Gastrocnemius medialis (tissue), 4 donors: ENCODE measurements around the gene RNF4.

Experiments
- POLR2A ChIP-seq, 2 donors: fragments of 450-650 bp; IDR thresholded peaks; one replicate each; pipeline ENCODE4 v1.6.1; 2017; ENCODE audit warnings: antibody characterized with exemption in 2 of 2, mild to moderate bottlenecking in 2 of 2, moderate library complexity in 2 of 2
- TF ChIP-seq, protein P1 (sequence below), 5 experiments: fragments of 450-650 bp in 3 of 5; fragments of 200-600 bp in 2 of 5; sonication (generic) in 2 of 5; IDR thresholded peaks in 4 of 5; conservative IDR thresholded peaks in 1 of 5; 1 replicate in 4 of 5; 2 replicates in 1 of 5; pipeline ENCODE4 v1.5.1; 2016 to 2019; ENCODE audit warnings: antibody characterized with exemption in 5 of 5, mild to moderate bottlenecking in 3 of 5, moderate library complexity in 3 of 5

GRCh38 chr4:2480649-2481048 lies 11.7 kb downstream of the RNF4 start:
- TF ChIP-seq, protein P1, sequence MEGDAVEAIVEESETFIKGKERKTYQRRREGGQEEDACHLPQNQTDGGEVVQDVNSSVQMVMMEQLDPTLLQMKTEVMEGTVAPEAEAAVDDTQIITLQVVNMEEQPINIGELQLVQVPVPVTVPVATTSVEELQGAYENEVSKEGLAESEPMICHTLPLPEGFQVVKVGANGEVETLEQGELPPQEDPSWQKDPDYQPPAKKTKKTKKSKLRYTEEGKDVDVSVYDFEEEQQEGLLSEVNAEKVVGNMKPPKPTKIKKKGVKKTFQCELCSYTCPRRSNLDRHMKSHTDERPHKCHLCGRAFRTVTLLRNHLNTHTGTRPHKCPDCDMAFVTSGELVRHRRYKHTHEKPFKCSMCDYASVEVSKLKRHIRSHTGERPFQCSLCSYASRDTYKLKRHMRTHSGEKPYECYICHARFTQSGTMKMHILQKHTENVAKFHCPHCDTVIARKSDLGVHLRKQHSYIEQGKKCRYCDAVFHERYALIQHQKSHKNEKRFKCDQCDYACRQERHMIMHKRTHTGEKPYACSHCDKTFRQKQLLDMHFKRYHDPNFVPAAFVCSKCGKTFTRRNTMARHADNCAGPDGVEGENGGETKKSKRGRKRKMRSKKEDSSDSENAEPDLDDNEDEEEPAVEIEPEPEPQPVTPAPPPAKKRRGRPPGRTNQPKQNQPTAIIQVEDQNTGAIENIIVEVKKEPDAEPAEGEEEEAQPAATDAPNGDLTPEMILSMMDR (IDR thresholded peaks at IDR 0.05 in 4 of 5, conservative IDR thresholded peaks at IDR 0.05 in 1 of 5), result no peak
- TF ChIP-seq POLR2A (IDR thresholded peaks at IDR 0.05), result no peak
